HepG2 (cell line): Measurements from ENCODE around the gene CDAN1. TPM values are rescaled to one million over a fixed set of nuclear protein-coding genes. Genes with fewer than 3 reads are reported as not detected.

Experiments
- ATAC-seq: fragments of 200-7000 bp; cut with Tn5 transposase; 3 replicates; pipeline ENCODE4 v1.9.1; 2020; ENCODE audit warnings: mild to moderate bottlenecking, moderate library complexity
- BruUV-seq: library from RNA; stranded (reverse); fragments of 400-500 nt; replicated peaks from 2 replicates; lab custom pipeline; 2021; lab: Mats Ljungman, UMichigan
- CTCF ChIA-PET: fragments of 300-600 bp; formaldehyde crosslinking; extraction: SDS; loops from one replicate; lab custom pipeline; 2021; ENCODE audit warnings: low total read pairs, inconsistent platforms, low intra/inter-chr PET ratio; lab: Yijun Ruan, JAX
- POLR2A ChIA-PET: fragments of 350-600 bp; sonication (Branson Sonifier 250); formaldehyde crosslinking; loops from one replicate; lab custom pipeline; 2020; ENCODE audit warnings: antibody characterized with exemption, inconsistent platforms; lab: Yijun Ruan, JAX
- DNase-seq: peaks from one replicate; pipeline ENCODE4 v3.0.0-alpha.2; 2015; ENCODE audit warnings: low spot score
- FAIRE-seq: peaks from 3 replicates; lab custom pipeline; 2011; peaks lifted over from hg19 to GRCh38; lab: Jason Lieb, UNC
- H2AFZ ChIP-seq: one replicate; pipeline ENCODE4 v1.6.1; 2011; ENCODE audit warnings: low read length, inconsistent platforms
- H3K27ac ChIP-seq: fragments of 300-600 bp; 3 replicates; pipeline ENCODE4 v1.8.0; 2011; ENCODE audit warnings: mixed run types, mild to moderate bottlenecking, mixed read lengths, low read length, inconsistent platforms; ENCODE audit not compliant: insufficient read depth; ENCODE audit errors: extremely low read length
- H3K27me3 ChIP-seq, 2 experiments: fragments of 200-600 bp in 1 of 2; 2 replicates in 1 of 2; 3 replicates in 1 of 2; pipeline versions ENCODE4 v1.6.0 to v1.8.0; 2011; ENCODE audit warnings: low read length in 2 of 2, mild to moderate bottlenecking in 2 of 2, moderate library complexity in 2 of 2, inconsistent platforms in 1 of 2; ENCODE audit not compliant: insufficient read depth in 2 of 2, control insufficient read depth in 1 of 2
- H3K36me3 ChIP-seq, 2 experiments: fragments of 200-600 bp in 1 of 2; replicated peaks in 1 of 2; 2 replicates in 1 of 2; 3 replicates in 1 of 2; pipeline versions ENCODE4 v1.5.1 to v1.8.0; 2011; ENCODE audit warnings: low read length in 2 of 2, inconsistent platforms in 1 of 2; ENCODE audit not compliant: insufficient read depth in 2 of 2, control insufficient read depth in 1 of 2
- H3K4me1 ChIP-seq: 2 replicates; pipeline ENCODE4 v1.5.1; 2012; ENCODE audit warnings: low read length, inconsistent platforms; ENCODE audit not compliant: insufficient read depth
- H3K4me2 ChIP-seq: 2 replicates; pipeline ENCODE4 v1.6.0; 2011; ENCODE audit warnings: low read depth, low read length, inconsistent platforms
- H3K4me3 ChIP-seq, 3 experiments: fragments of 200-600 bp in 1 of 3; sonication (generic), shearing (Covaris generic) in 1 of 3; replicated peaks in 1 of 3; 2 replicates each; pipeline ENCODE4 v1.5.1; 2011 to 2016; ENCODE audit warnings: low read length in 3 of 3, inconsistent platforms in 2 of 3, low read depth in 2 of 3, mild to moderate bottlenecking in 2 of 3, control low read depth in 1 of 3, mixed read lengths in 1 of 3; ENCODE audit not compliant: insufficient read depth in 1 of 3
- H3K79me2 ChIP-seq: one replicate; pipeline ENCODE4 v1.6.1; 2011; ENCODE audit warnings: low read length, inconsistent platforms; ENCODE audit not compliant: insufficient read depth
- H3K9ac ChIP-seq: 2 replicates; pipeline ENCODE4 v1.6.0; 2011; ENCODE audit warnings: mild to moderate bottlenecking, low read depth, low read length, inconsistent platforms; ENCODE audit not compliant: insufficient read depth
- H3K9me3 ChIP-seq: 2 replicates; pipeline ENCODE4 v1.5.1; 2012; ENCODE audit warnings: mild to moderate bottlenecking, low read length
- H4K20me1 ChIP-seq: 2 replicates; pipeline ENCODE4 v1.6.0; 2011; ENCODE audit warnings: inconsistent platforms, mild to moderate bottlenecking, low read length, moderate library complexity; ENCODE audit not compliant: insufficient read depth
- ATM ChIP-seq: fragments of 450-650 bp; IDR thresholded peaks from 2 replicates; pipeline ENCODE4 v1.7.1; 2017; ENCODE audit warnings: mild to moderate bottlenecking, borderline replicate concordance
- EEA1 ChIP-seq: sonication (generic); formaldehyde crosslinking; IDR thresholded peaks from 2 replicates; pipeline ENCODE4 v1.5.1; 2020; ENCODE audit warnings: mild to moderate bottlenecking, missing genetic modification reagents, borderline replicate concordance
- FOSL1 ChIP-seq: sonication (generic); formaldehyde crosslinking; IDR thresholded peaks from 2 replicates; pipeline ENCODE4 v1.9.0; 2021; ENCODE audit warnings: missing genetic modification reagents, borderline replicate concordance
- FOSL2 ChIP-seq: sonication (generic); formaldehyde crosslinking; IDR thresholded peaks from 2 replicates; pipeline ENCODE4 v1.4.0; 2020; ENCODE audit warnings: missing genetic modification reagents
- GABPA ChIP-seq, 2 experiments: IDR thresholded peaks; 2 replicates each; pipeline ENCODE4 v1.6.1; 2011 to 2016; ENCODE audit warnings: low read depth in 2 of 2, low read length in 1 of 2, missing biosample characterization in 1 of 2, missing genetic modification characterization in 1 of 2
- KAT2B ChIP-seq: fragments of 150-350 bp; IDR thresholded peaks from 2 replicates; pipeline ENCODE4 v1.6.1; 2014; ENCODE audit warnings: low read depth, low read length, borderline replicate concordance
- KDM2A ChIP-seq: sonication (generic); formaldehyde crosslinking; IDR thresholded peaks from 2 replicates; pipeline ENCODE4 v1.4.0; 2020; ENCODE audit warnings: low read depth, missing genetic modification reagents, borderline replicate concordance
- PITX1 ChIP-seq: sonication (generic); formaldehyde crosslinking; IDR thresholded peaks from 2 replicates; pipeline ENCODE4 v1.5.1; 2020; ENCODE audit warnings: mild to moderate bottlenecking, missing genetic modification reagents
- PPARG ChIP-seq: conservative IDR thresholded peaks from 2 replicates; pipeline ENCODE4 v1.6.1; 2016; ENCODE audit warnings: missing biosample characterization, missing genetic modification reagents
- SP5 ChIP-seq: IDR thresholded peaks from 2 replicates; pipeline ENCODE4 v1.6.1; 2016; ENCODE audit warnings: low read depth, borderline replicate concordance
- TAF1 ChIP-seq: sonication (generic); formaldehyde crosslinking; IDR thresholded peaks from 2 replicates; pipeline ENCODE4 v1.4.0; 2020; ENCODE audit warnings: missing genetic modification reagents
- ZFYVE20 ChIP-seq: sonication (generic); formaldehyde crosslinking; IDR thresholded peaks from 2 replicates; pipeline ENCODE4 v1.8.0; 2023; ENCODE audit warnings: low read depth, mild to moderate bottlenecking, moderate library complexity, missing genetic modification reagents, borderline replicate concordance
- ZKSCAN1 ChIP-seq: fragments of 150-350 bp; IDR thresholded peaks from 2 replicates; pipeline ENCODE4 v1.6.1; 2014; ENCODE audit warnings: low read length
- ZNF142 ChIP-seq: sonication (generic); formaldehyde crosslinking; IDR thresholded peaks from 2 replicates; pipeline ENCODE4 v1.4.0; 2020; ENCODE audit warnings: missing genetic modification reagents
- ZNF780A ChIP-seq: sonication (generic); formaldehyde crosslinking; IDR thresholded peaks from 2 replicates; pipeline ENCODE4 v1.8.0; 2022; ENCODE audit warnings: mild to moderate bottlenecking, missing genetic modification reagents, moderate library complexity
- ZNF782 ChIP-seq: sonication (generic); formaldehyde crosslinking; IDR thresholded peaks from 2 replicates; pipeline ENCODE4 v1.4.0; 2020; ENCODE audit warnings: missing genetic modification reagents, mild to moderate bottlenecking, borderline replicate concordance
- WGBS: methylation state at CpG from one replicate; pipeline ENCODE4 v1.1.6; 2017; ENCODE audit warnings: low lambda C conversion rate; 5-methylcytosine and 5-hydroxymethylcytosine counted together
- in situ Hi-C: cut with HindIII; loops from 2 replicates; pipeline ENCODE4 v1.10.0; 2017; ENCODE audit warnings: low pct_unique_long_range_greater_than_20kb; ENCODE audit not compliant: extremely low pct_ligation_motif_present
- intact Hi-C: fragments of 100-400 bp; cut with micrococcal nuclease; formaldehyde crosslinking; loops from one replicate; pipeline ENCODE4 v1.10.0; 2022; ENCODE audit not compliant: unreplicated experiment
- polyA plus RNA-seq, 8 experiments: library from polyadenylated mRNA; depleted of rRNA in 3 of 8; stranded (reverse) in 7 of 8; unstranded in 1 of 8; fragments of >200 nt; fragmentation: Illumina TruSeq in 4 of 8; extraction: Trizol in 4 of 8; gene quantifications; 2 replicates each; pipeline versions ENCODE4 v1.2.1 to v1.2.3, GENCODE V29; 2011 to 2016; ENCODE audit warnings: low read depth in 4 of 8, missing spikeins in 1 of 8, mixed read lengths in 1 of 8; ENCODE audit not compliant: insufficient read depth in 1 of 8
- total RNA-seq, 5 experiments: library from RNA; depleted of rRNA; stranded (reverse); fragments of >200 nt; fragmentation: Illumina TruSeq; extraction: Trizol; gene quantifications; 2 replicates each; pipeline ENCODE4 v1.2.3, GENCODE V29; 2016; ENCODE audit warnings: low read depth in 1 of 5

The CDAN1 gene
- total and polyA plus RNA-seq, 2 of the 13 experiments (the other 11 are each of a cell fraction or from before 2014, with no cell fraction given) = 5.0 to 16.1 TPM

GRCh38 chr15:42772901-42773300 lies 36.0 kb upstream of the CDAN1 start:
- in situ Hi-C loops = no loop called here

GRCh38 chr15:42772144-42772543 lies 35.2 kb upstream of the CDAN1 start:
- FAIRE-seq (no peak), DNase-seq (no peak), ATAC-seq (no peak)
- peaks cover 5 to 14% of the 10 kb centered on the region in 2 experiments; a peak in 4 of 5 replicates for H3K36me3 ChIP-seq
- 77% methylated on average over 2 of the region's 2 CpGs for whole genome bisulfite sequencing
- H3K79me2 ChIP-seq = no peaks in the 10 kb centered on the region
- no peaks in the 10 kb centered on the region for H3K9me3 ChIP-seq
- intact Hi-C loops (no loop called here), in situ Hi-C loops (no loop called here)
- H3K4me2 ChIP-seq = no peak overlapping the region
- ChIA-PET POLR2A (no interaction called here), CTCF (no interaction called here)
- no peak overlapping the region for H2AFZ ChIP-seq
- no peaks in the 10 kb centered on the region for H3K4me1 ChIP-seq
- no peak overlapping the region for H3K4me3 ChIP-seq
- H4K20me1 ChIP-seq = no peaks in the 10 kb centered on the region
- BruUV-seq = no TSS peak
- H3K27me3 ChIP-seq = no peaks in the 10 kb centered on the region
- no peak overlapping the region for H3K27ac ChIP-seq
- no peak overlapping the region for H3K9ac ChIP-seq
- TF ChIP-seq EEA1 (CRISPR knock-in tag) (no peak), FOSL2 (CRISPR knock-in tag) (no peak), ZKSCAN1 (no peak), GABPA (IDR thresholded peaks at IDR 0.05; ENCODE audit: low read depth, low read length) (no peak), GABPA (CRISPR knock-in tag; IDR thresholded peaks at IDR 0.05; ENCODE audit: low read depth) (no peak), ZFYVE20 (CRISPR knock-in tag) (no peak), KDM2A (CRISPR knock-in tag) (no peak), ATM (no peak), SP5 (CRISPR knock-in tag) (no peak), PITX1 (CRISPR knock-in tag) (no peak), KAT2B (no peak), PPARG (CRISPR knock-in tag) (no peak), TAF1 (CRISPR knock-in tag) (no peak), ZNF142 (CRISPR knock-in tag) (no peak)

More at GRCh38 chr15:42772901-42773300, 36.0 kb upstream of the CDAN1 start:
- DNase-seq = no peak
- TF ChIP-seq ZNF780A (CRISPR knock-in tag) (no peak), ZNF782 (CRISPR knock-in tag) (no peak), KDM2A (CRISPR knock-in tag) (no peak), FOSL1 (CRISPR knock-in tag) (no peak)
- TF ChIP-seq, all 625 proteins: peak for 0
- Histone ChIP-seq H3K4me3 (no peak overlapping the region), H3K9me3 (no peaks in the 10 kb centered on the region), H3K9ac (no peak overlapping the region), H3K79me2 (no peaks in the 10 kb centered on the region), H3K27me3 (no peaks in the 10 kb centered on the region), H3K36me3 (peaks cover 5 to 14% of the 10 kb centered on the region in 2 experiments; a peak in 4 of 5 replicates), H3K27ac (no peak overlapping the region), H2AFZ (no peak overlapping the region), H4K20me1 (no peaks in the 10 kb centered on the region), H3K4me1 (no peaks in the 10 kb centered on the region), H3K4me2 (no peak overlapping the region)
- WGBS = 80% methylated on average over 2 of the region's 2 CpGs
- ATAC-seq (no peak), FAIRE-seq (no peak)
- CTCF ChIA-PET = no interaction called here
- POLR2A ChIA-PET = no interaction called here
- intact Hi-C loops = no loop called here
- BruUV-seq = no TSS peak
